Ascending aorta (tissue), 2 donors: Measurements from ENCODE around the gene TMEM132E. TPM values are rescaled to one million over a fixed set of nuclear protein-coding genes. Genes with fewer than 3 reads are reported as not detected.

Experiments used
- DNase-seq, 2 donors: peaks; one replicate each; pipeline ENCODE4 v3.0.0-alpha.2; 2019; ENCODE audit warnings: low spot score in 2 of 2
- H3K27ac ChIP-seq, 2 donors: fragments of 200-600 bp; sonication (generic); one replicate each; pipeline ENCODE4 v1.5.1; 2016 to 2017; ENCODE audit warnings: mild to moderate bottlenecking in 1 of 2
- H3K27me3 ChIP-seq: fragments of 200-600 bp; sonication (generic); one replicate; pipeline ENCODE4 v1.5.1; 2017
- H3K36me3 ChIP-seq, 2 donors: fragments of 200-600 bp; sonication (generic); one replicate each; pipeline ENCODE4 v1.5.1; 2016
- H3K4me1 ChIP-seq, 2 donors: fragments of 200-600 bp; sonication (generic); one replicate each; pipeline ENCODE4 v1.5.1; 2016 to 2017; ENCODE audit warnings: mild to moderate bottlenecking in 1 of 2
- H3K4me3 ChIP-seq, 2 donors: fragments of 200-600 bp; sonication (generic); one replicate each; pipeline ENCODE4 v1.5.1; 2016 to 2017; ENCODE audit warnings: mild to moderate bottlenecking in 1 of 2
- H3K9me3 ChIP-seq, 2 donors: fragments of 200-600 bp; sonication (generic); one replicate each; pipeline ENCODE4 v1.5.1; 2016
- intact Hi-C: fragments of 100-400 bp; cut with DNase I; formaldehyde crosslinking; loops from one replicate; pipeline ENCODE4 v1.15.1; 2023
- total RNA-seq: library from RNA; depleted of rRNA; stranded (reverse); fragments of >200 nt; gene quantifications from one replicate; pipeline ENCODE4 v1.1.0, GENCODE V29; 2016
- TF ChIP-seq, protein P1 (sequence below), 3 experiments: fragments of 200-600 bp in 2 of 3; fragments of 450-650 bp in 1 of 3; sonication (generic) in 2 of 3; IDR thresholded peaks; one replicate each; pipeline ENCODE4 v1.5.1; 2016 to 2019; ENCODE audit warnings: antibody characterized with exemption in 3 of 3, mild to moderate bottlenecking in 1 of 3, moderate library complexity in 1 of 3

The TMEM132E gene
- total RNA-seq, 1 donor from 2014 or later, result not detected

DNA sequence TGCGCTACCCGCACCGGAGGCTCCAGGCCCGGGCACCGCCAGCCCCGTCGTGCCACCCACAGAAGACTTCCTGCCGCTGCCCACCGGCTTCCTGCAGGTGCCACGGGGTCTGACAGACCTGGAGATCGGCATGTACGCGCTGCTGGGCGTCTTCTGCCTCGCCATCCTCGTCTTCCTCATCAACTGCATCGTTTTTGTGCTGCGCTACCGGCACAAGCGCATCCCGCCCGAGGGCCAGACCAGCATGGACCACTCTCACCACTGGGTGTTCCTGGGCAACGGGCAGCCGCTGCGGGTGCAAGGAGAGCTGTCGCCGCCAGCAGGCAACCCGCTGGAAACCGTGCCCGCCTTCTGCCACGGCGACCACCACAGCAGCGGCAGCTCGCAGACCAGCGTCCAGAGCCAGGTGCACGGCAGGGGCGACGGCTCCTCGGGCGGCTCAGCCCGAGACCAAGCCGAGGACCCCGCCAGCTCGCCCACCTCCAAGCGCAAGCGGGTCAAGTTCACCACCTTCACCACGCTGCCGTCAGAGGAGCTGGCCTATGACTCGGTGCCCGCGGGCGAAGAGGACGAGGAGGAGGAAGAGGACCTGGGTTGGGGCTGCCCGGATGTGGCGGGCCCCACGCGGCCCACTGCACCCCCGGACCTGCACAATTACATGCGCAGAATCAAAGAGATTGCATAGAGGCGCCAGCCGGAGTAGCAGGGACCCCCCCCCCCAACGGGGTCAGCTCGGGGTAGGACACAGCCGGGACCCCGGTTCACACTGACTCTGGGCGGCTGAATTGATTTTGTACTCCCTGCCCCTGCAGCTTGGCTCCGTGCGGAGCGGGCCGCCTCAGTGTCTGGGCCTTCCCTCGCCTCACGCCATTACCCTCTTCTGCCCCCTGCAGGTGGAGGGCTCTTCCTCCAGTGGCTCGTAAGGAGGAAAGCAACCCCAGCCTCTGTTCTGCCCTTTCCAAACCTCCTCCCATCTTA is 58.5 kb downstream of the TMEM132E start:
- H3K27me3 ChIP-seq, result no peaks in the 10 kb centered on the region
- H3K36me3 ChIP-seq, result no peaks in the 10 kb centered on the region
- peaks cover 0 to 2% of the 10 kb centered on the region in 2 donors for H3K4me1 ChIP-seq
- TF ChIP-seq, protein P1, sequence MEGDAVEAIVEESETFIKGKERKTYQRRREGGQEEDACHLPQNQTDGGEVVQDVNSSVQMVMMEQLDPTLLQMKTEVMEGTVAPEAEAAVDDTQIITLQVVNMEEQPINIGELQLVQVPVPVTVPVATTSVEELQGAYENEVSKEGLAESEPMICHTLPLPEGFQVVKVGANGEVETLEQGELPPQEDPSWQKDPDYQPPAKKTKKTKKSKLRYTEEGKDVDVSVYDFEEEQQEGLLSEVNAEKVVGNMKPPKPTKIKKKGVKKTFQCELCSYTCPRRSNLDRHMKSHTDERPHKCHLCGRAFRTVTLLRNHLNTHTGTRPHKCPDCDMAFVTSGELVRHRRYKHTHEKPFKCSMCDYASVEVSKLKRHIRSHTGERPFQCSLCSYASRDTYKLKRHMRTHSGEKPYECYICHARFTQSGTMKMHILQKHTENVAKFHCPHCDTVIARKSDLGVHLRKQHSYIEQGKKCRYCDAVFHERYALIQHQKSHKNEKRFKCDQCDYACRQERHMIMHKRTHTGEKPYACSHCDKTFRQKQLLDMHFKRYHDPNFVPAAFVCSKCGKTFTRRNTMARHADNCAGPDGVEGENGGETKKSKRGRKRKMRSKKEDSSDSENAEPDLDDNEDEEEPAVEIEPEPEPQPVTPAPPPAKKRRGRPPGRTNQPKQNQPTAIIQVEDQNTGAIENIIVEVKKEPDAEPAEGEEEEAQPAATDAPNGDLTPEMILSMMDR (IDR thresholded peaks at IDR 0.05), result peak; percentile 38 to 75 (median 62)
- intact Hi-C loops, result loop anchor here (1.0 kb wide), 1 partner anchor 218 kb away; no protein-coding TSS in a partner anchor
- no peak overlapping the region for H3K27ac ChIP-seq
- DNase-seq, result peak in 1 of 2 donors; percentile 68
- peak overlapping the region; percentile 10 to 45 for H3K4me3 ChIP-seq
- no peaks in the 10 kb centered on the region for H3K9me3 ChIP-seq

DNA sequence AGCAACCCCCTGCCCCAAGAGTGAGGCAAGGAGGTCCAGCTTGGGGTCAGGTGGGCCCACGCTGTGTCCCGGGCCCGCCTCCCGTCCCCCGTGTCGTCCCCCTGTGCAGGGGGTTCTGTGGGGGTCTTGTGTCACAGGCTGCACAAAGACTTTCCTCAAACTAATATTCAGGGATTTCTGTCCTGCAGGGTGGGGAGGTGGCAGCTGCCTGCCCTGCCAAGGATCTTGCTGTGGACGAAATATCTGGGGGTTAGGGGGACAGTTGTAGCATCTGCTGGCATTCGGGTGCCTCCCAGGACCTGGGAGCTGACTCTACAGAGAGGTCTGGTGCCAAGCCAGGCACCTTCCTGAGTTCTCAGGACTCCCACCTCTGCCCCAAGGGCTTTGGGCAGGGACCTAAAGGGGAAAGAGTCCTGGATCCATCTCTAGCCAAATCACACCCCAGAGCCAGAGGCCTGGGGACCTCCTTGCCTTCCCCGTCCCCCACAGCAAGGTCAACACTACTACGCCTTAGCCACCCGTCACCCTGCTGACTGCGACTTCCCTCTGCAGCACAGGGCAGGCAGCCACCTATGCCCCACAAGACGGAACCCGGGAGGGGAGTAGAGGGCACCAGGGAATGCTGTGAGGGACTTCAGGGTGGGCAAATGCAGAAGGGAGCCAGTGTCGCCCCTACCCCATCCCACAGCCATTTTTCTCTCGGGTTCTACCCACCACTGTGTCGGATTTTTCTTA is 59.3 kb downstream of the TMEM132E start:
- Histone ChIP-seq H3K4me3 (no peak overlapping the region), H3K27me3 (no peaks in the 10 kb centered on the region), H3K36me3 (no peaks in the 10 kb centered on the region), H3K9me3 (no peaks in the 10 kb centered on the region), H3K4me1 (peaks cover 0 to 2% of the 10 kb centered on the region in 2 donors), H3K27ac (no peak overlapping the region)
- TF ChIP-seq, protein P1 (IDR thresholded peaks at IDR 0.05), result no peak
- no peak for DNase-seq
- intact Hi-C loops, result loop anchor here (1.0 kb wide), 1 partner anchor 218 kb away; no protein-coding TSS in a partner anchor

DNA sequence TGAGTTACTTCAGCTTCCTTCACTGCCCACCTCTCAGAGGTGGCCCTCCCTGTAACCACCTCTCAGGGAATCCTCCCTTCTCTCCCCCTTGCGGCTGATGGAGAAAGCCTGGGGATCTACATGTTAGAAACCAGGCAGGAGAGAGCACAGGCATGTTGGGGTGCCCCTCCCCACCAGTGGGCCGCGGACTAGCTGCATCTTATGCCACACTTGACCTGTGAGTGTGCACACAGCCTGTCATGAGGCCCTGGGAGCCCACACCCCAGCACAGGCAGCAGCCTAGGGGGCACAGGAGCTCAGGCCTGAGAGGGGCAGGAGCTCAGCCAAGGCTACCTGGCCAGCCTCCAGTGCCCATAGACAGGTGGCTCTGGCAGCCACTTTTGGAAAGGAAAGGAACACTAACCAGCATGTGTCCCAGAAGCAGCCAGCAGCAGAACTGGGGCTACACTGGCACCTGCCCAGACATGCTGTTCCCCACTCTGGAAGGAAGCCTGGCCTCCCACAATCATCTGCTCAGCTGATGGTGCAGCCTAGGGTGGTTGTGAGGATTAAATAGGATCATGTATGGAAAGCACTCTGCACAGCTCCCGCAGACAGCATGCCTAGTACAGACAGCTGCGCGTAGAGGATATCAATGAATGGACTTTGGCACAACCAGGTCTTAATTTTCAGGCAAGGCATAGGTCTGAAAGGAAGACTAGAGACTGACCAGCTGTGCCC is 60.5 kb downstream of the TMEM132E start:
- no peak for DNase-seq
- H3K9me3 ChIP-seq, result no peaks in the 10 kb centered on the region
- H3K36me3 ChIP-seq, result no peaks in the 10 kb centered on the region
- H3K27me3 ChIP-seq, result no peaks in the 10 kb centered on the region
- TF ChIP-seq, protein P1 (IDR thresholded peaks at IDR 0.05), result no peak
- H3K4me1 ChIP-seq, result peaks cover 0 to 2% of the 10 kb centered on the region in 2 donors
- H3K4me3 ChIP-seq, result no peak overlapping the region
- no peak overlapping the region for H3K27ac ChIP-seq
- intact Hi-C loops, result no loop called here

DNA sequence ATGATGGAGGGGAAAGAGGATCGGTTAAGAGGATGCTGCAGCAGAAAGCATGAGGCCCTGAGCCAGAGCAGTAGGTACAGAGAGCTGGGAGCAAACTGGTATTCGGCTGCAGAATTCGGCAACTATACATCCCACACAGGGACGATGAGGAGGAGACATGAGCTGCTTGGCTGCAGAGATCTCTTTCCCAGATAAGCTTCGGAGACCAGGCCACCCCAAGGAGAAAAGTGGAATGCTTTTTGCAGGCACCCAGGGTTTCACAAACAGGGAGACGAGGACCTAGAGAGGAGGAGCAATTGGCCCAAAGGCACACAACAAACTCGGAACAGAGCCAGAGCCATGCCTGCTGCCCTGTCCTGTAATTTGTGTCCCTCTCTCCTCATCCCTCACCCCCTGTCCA is 62.0 kb downstream of the TMEM132E start:
- no peaks in the 10 kb centered on the region for H3K9me3 ChIP-seq
- intact Hi-C loops, result no loop called here
- no peak overlapping the region for H3K27ac ChIP-seq
- no peak for DNase-seq
- H3K4me3 ChIP-seq, result no peak overlapping the region
- peaks cover 0 to 2% of the 10 kb centered on the region in 2 donors for H3K4me1 ChIP-seq
- no peaks in the 10 kb centered on the region for H3K36me3 ChIP-seq
- TF ChIP-seq, protein P1 (IDR thresholded peaks at IDR 0.05), result no peak
- no peaks in the 10 kb centered on the region for H3K27me3 ChIP-seq

DNA sequence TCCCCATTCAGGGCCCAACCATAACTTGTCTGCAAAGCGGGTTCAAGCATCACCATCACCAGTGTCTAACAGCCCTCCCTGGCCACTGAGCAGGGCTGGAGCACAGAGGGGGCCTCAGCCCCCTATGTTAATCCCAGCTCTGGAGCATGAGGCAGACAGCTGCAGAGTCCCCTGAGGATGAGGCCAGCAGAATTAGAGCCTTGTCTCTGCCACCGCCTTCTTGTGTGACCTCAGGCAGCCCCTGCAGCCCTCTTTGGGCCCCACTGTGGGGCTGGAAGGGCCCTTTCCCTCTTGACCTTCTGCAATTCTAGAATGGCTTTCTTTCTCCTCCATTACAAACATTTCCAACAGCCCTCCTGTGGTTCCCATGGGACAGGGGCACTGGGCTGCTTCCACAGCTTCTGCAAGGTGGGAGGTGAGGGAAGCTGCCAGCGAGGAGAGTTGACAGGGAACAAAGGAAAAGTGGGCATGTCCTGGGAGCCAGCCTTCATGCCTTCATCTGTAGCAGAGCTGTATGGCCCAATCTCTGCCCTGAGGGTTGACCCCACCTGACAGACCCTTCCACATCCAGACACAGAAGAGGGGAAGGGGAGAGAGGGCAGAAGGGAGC is 65.7 kb downstream of the TMEM132E start:
- H3K9me3 ChIP-seq, result no peaks in the 10 kb centered on the region
- TF ChIP-seq, protein P1 (IDR thresholded peaks at IDR 0.05), result no peak
- H3K27ac ChIP-seq, result no peak overlapping the region
- intact Hi-C loops, result no loop called here
- no peaks in the 10 kb centered on the region for H3K4me1 ChIP-seq
- DNase-seq, result no peak
- H3K36me3 ChIP-seq, result no peaks in the 10 kb centered on the region
- H3K27me3 ChIP-seq, result no peaks in the 10 kb centered on the region
- H3K4me3 ChIP-seq, result no peak overlapping the region
